HEK293 (cell line): ENCODE measurements around the gene NYAP2.

Experiments
- MYNN ChIP-seq: fragments of 450-650 bp; formaldehyde crosslinking; IDR thresholded peaks from 2 replicates; pipeline ENCODE4 v1.5.1; 2016; ENCODE audit warnings: missing biosample characterization, missing genetic modification characterization, borderline replicate concordance
- MZF1 ChIP-seq: fragments of 450-650 bp; formaldehyde crosslinking; IDR thresholded peaks from 2 replicates; pipeline ENCODE4 v1.5.1; 2017; ENCODE audit warnings: missing biosample characterization, missing genetic modification characterization, borderline replicate concordance
- PRDM10 ChIP-seq: fragments of 450-650 bp; formaldehyde crosslinking; IDR thresholded peaks from 2 replicates; pipeline ENCODE4 v1.5.1; 2016; ENCODE audit warnings: missing biosample characterization, missing genetic modification characterization
- TCF7L2 ChIP-seq: IDR thresholded peaks from 2 replicates; pipeline ENCODE4 v1.6.1; 2011; ENCODE audit warnings: low read depth, mild to moderate bottlenecking, inconsistent platforms, low read length, moderate library complexity, borderline replicate concordance
- ZBTB1 ChIP-seq: fragments of 450-650 bp; formaldehyde crosslinking; IDR thresholded peaks from 2 replicates; pipeline ENCODE4 v1.5.1; 2016; ENCODE audit warnings: missing biosample characterization, missing genetic modification characterization
- ZNF140 ChIP-seq: fragments of 450-650 bp; formaldehyde crosslinking; IDR thresholded peaks from 2 replicates; pipeline ENCODE4 v1.5.1; 2016; ENCODE audit warnings: missing biosample characterization, missing genetic modification characterization
- ZNF146 ChIP-seq: fragments of 450-650 bp; formaldehyde crosslinking; IDR thresholded peaks from 2 replicates; pipeline ENCODE4 v1.5.1; 2016; ENCODE audit warnings: missing biosample characterization, missing genetic modification characterization
- ZNF18 ChIP-seq: fragments of 450-650 bp; formaldehyde crosslinking; IDR thresholded peaks from 2 replicates; pipeline ENCODE4 v1.5.1; 2016; ENCODE audit warnings: missing biosample characterization, missing genetic modification characterization
- ZNF239 ChIP-seq: fragments of 450-650 bp; formaldehyde crosslinking; IDR thresholded peaks from 2 replicates; pipeline ENCODE4 v1.5.1; 2016; ENCODE audit warnings: missing biosample characterization, missing genetic modification characterization
- ZNF670 ChIP-seq: fragments of 450-650 bp; formaldehyde crosslinking; IDR thresholded peaks from 2 replicates; pipeline ENCODE4 v1.5.1; 2016; ENCODE audit warnings: missing biosample characterization, missing genetic modification characterization, low read depth
- TF ChIP-seq, protein P1 (sequence below): fragments of 450-650 bp; formaldehyde crosslinking; IDR thresholded peaks from 2 replicates; pipeline ENCODE4 v1.5.1; 2016; ENCODE audit warnings: missing biosample characterization, missing genetic modification characterization
- TF ChIP-seq, protein P2 (sequence below): fragments of 450-650 bp; formaldehyde crosslinking; IDR thresholded peaks from 2 replicates; pipeline ENCODE4 v1.5.1; 2016; ENCODE audit warnings: missing biosample characterization, missing genetic modification characterization
- TF ChIP-seq, protein P3 (sequence below): IDR thresholded peaks from 2 replicates; pipeline ENCODE4 v1.6.1; 2011; ENCODE audit warnings: mild to moderate bottlenecking, low read depth, low read length, borderline replicate concordance
- TF ChIP-seq, protein P4 (sequence below): fragments of 450-650 bp; formaldehyde crosslinking; IDR thresholded peaks from 2 replicates; pipeline ENCODE4 v1.5.1; 2016; ENCODE audit warnings: missing biosample characterization, missing genetic modification characterization

GRCh38 chr2:225690153-225690552 lies 290.6 kb downstream of the NYAP2 start:
- TF ChIP-seq, protein P1, sequence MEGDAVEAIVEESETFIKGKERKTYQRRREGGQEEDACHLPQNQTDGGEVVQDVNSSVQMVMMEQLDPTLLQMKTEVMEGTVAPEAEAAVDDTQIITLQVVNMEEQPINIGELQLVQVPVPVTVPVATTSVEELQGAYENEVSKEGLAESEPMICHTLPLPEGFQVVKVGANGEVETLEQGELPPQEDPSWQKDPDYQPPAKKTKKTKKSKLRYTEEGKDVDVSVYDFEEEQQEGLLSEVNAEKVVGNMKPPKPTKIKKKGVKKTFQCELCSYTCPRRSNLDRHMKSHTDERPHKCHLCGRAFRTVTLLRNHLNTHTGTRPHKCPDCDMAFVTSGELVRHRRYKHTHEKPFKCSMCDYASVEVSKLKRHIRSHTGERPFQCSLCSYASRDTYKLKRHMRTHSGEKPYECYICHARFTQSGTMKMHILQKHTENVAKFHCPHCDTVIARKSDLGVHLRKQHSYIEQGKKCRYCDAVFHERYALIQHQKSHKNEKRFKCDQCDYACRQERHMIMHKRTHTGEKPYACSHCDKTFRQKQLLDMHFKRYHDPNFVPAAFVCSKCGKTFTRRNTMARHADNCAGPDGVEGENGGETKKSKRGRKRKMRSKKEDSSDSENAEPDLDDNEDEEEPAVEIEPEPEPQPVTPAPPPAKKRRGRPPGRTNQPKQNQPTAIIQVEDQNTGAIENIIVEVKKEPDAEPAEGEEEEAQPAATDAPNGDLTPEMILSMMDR (tag by site-specific recombination) = no peak
- TF ChIP-seq, protein P2, sequence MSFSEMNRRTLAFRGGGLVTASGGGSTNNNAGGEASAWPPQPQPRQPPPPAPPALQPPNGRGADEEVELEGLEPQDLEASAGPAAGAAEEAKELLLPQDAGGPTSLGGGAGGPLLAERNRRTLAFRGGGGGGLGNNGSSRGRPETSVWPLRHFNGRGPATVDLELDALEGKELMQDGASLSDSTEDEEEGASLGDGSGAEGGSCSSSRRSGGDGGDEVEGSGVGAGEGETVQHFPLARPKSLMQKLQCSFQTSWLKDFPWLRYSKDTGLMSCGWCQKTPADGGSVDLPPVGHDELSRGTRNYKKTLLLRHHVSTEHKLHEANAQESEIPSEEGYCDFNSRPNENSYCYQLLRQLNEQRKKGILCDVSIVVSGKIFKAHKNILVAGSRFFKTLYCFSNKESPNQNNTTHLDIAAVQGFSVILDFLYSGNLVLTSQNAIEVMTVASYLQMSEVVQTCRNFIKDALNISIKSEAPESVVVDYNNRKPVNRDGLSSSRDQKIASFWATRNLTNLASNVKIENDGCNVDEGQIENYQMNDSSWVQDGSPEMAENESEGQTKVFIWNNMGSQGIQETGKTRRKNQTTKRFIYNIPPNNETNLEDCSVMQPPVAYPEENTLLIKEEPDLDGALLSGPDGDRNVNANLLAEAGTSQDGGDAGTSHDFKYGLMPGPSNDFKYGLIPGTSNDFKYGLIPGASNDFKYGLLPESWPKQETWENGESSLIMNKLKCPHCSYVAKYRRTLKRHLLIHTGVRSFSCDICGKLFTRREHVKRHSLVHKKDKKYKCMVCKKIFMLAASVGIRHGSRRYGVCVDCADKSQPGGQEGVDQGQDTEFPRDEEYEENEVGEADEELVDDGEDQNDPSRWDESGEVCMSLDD (tag by site-specific recombination) = no peak
- TF ChIP-seq ZBTB1 (tag by site-specific recombination) = no peak
- no peak for TF ChIP-seq PRDM10
- TF ChIP-seq MYNN (tag by site-specific recombination) = no peak
- TF ChIP-seq TCF7L2 = no peak
- no peak for TF ChIP-seq ZNF146 (tag by site-specific recombination)
- TF ChIP-seq, protein P3, sequence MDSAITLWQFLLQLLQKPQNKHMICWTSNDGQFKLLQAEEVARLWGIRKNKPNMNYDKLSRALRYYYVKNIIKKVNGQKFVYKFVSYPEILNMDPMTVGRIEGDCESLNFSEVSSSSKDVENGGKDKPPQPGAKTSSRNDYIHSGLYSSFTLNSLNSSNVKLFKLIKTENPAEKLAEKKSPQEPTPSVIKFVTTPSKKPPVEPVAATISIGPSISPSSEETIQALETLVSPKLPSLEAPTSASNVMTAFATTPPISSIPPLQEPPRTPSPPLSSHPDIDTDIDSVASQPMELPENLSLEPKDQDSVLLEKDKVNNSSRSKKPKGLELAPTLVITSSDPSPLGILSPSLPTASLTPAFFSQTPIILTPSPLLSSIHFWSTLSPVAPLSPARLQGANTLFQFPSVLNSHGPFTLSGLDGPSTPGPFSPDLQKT = no peak
- TF ChIP-seq ZNF18 = no peak
- no peak for TF ChIP-seq ZNF670 (tag by site-specific recombination)
- no peak for TF ChIP-seq ZNF239 (tag by site-specific recombination)
- TF ChIP-seq MZF1 (tag by site-specific recombination) = no peak
- TF ChIP-seq, protein P4, sequence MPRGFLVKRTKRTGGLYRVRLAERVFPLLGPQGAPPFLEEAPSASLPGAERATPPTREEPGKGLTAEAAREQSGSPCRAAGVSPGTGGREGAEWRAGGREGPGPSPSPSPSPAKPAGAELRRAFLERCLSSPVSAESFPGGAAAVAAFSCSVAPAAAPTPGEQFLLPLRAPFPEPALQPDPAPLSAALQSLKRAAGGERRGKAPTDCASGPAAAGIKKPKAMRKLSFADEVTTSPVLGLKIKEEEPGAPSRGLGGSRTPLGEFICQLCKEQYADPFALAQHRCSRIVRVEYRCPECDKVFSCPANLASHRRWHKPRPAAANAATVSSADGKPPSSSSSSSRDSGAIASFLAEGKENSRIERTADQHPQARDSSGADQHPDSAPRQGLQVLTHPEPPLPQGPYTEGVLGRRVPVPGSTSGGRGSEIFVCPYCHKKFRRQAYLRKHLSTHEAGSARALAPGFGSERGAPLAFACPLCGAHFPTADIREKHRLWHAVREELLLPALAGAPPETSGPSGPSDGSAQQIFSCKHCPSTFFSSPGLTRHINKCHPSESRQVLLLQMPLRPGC (tag by site-specific recombination) = no peak
- TF ChIP-seq ZNF140 (tag by site-specific recombination) = no peak
